ENCODE results near the gene RGS3. TPM values are rescaled to one million over a fixed set of nuclear protein-coding genes. Genes with fewer than 3 reads are reported as not detected.

The RGS3 gene
- total RNA-seq, 2 experiments from 2014 or later = 51.0 to 51.5 TPM

DNA sequence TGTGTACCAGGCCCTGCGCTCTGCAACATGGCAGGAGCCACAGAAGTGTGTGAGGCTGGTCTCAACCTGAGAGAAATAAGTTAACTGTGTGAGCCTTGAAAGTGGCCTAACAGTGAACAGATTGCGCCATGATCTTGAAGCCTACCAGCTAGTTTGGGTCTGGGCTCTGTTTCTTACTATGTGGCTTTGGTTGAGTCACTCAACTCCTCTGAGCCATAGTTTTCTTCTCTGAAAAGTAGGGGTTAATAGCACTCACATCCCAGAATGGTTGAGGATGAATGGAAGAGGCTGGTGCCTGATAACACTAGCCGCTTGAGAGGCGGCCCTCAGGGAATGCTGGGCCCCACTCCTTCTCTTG is 121.5 kb downstream of the RGS3 start:
- no peaks in the 10 kb centered on the region for H3K27me3 Mint-ChIP-seq
- H3K4me1 Mint-ChIP-seq (ENCODE audit: low read depth) = peaks cover 76% of the 10 kb centered on the region
- H3K27ac Mint-ChIP-seq = peak overlapping the region; percentile 44
- CTCF ChIA-PET = interaction anchor here (1.0 to 27.7 kb wide), 5 partner anchors 56 to 184 kb away, joined by 3 to 621 read pairs (median 5); partner anchors contain the start of gene ALAD
- H3K36me3 Mint-ChIP-seq (ENCODE audit: low read depth) = peaks cover 50% of the 10 kb centered on the region
- H3K9me3 Mint-ChIP-seq = no peaks in the 10 kb centered on the region
- TF ChIP-seq, protein P1, sequence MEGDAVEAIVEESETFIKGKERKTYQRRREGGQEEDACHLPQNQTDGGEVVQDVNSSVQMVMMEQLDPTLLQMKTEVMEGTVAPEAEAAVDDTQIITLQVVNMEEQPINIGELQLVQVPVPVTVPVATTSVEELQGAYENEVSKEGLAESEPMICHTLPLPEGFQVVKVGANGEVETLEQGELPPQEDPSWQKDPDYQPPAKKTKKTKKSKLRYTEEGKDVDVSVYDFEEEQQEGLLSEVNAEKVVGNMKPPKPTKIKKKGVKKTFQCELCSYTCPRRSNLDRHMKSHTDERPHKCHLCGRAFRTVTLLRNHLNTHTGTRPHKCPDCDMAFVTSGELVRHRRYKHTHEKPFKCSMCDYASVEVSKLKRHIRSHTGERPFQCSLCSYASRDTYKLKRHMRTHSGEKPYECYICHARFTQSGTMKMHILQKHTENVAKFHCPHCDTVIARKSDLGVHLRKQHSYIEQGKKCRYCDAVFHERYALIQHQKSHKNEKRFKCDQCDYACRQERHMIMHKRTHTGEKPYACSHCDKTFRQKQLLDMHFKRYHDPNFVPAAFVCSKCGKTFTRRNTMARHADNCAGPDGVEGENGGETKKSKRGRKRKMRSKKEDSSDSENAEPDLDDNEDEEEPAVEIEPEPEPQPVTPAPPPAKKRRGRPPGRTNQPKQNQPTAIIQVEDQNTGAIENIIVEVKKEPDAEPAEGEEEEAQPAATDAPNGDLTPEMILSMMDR (IDR thresholded peaks at IDR 0.05) = no peak
- H3K4me3 Mint-ChIP-seq = no peak overlapping the region
- DNase-seq = no peak
- intact Hi-C loops (cut with micrococcal nuclease) = no loop called here
- POLR2A ChIA-PET = no interaction called here
- no peak for ATAC-seq

DNA sequence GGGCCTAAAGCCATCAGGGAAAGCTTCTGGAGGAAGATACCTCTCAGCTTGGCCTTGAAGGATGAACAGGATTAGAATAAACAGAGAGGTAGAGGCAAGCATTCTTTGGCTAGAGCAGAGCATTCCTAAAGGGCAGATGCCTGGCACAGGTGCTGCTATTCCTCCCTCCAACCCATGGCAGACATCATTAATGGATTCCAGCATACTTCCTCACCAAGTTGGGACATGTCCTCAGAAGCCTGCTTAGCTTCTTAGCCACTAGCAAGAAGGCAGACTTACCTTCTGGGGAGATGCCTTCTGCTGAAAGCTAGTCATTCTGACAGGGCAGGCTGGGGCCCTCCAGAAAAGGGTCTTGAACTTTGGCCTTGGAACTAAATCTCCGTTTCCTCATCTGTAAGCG is 122.0 kb downstream of the RGS3 start:
- intact Hi-C loops (cut with micrococcal nuclease) = no loop called here
- ChIA-PET CTCF (interaction anchor here (0.6 to 27.7 kb wide), 4 partner anchors 56 to 184 kb away, joined by 3 to 621 read pairs (median 54); partner anchors contain the start of gene ALAD), POLR2A (interaction anchor here (0.6 to 1.1 kb wide), 2 partner anchors 37 to 152 kb away, joined by 3 read pairs; no protein-coding TSS in a partner anchor)
- TF ChIP-seq, protein P1 (IDR thresholded peaks at IDR 0.05) = no peak
- peaks cover 73% of the 10 kb centered on the region for H3K4me1 Mint-ChIP-seq (ENCODE audit: low read depth)
- peak overlapping the region; percentile 44 for H3K27ac Mint-ChIP-seq
- H3K4me3 Mint-ChIP-seq = no peak overlapping the region
- H3K9me3 Mint-ChIP-seq = no peaks in the 10 kb centered on the region
- no peaks in the 10 kb centered on the region for H3K27me3 Mint-ChIP-seq
- DNase-seq = no peak
- H3K36me3 Mint-ChIP-seq (ENCODE audit: low read depth) = peaks cover 50% of the 10 kb centered on the region
- ATAC-seq = no peak

DNA sequence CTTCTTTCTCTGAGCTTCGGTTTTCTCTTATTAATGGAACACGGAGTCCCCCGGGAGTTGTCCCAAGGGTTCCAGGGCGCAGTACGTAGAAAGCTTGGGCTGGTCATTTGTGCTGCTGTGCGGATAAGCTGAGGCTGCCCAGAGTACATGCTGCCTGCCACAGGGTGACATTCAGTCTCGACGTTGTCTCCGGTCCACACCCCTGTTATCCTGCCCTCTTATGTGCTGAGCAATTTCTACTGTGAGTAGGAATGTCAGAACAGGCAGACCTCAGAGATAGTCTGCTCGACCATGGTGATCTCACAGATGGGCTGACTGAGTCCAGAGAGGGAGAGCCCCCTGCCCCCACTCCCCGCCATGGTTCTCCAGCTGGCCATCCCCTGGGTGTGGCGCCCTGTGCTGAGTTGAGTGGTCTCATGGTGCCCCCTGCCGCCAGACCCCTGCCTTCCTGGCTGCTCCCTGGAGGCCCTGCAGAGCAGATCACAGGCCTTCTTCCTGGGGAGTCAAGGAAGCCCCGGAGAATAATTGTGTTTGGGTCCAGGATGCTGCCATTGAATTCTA is 124.0 kb downstream of the RGS3 start:
- H3K27ac Mint-ChIP-seq = no peak overlapping the region
- peaks cover 62% of the 10 kb centered on the region for H3K4me1 Mint-ChIP-seq (ENCODE audit: low read depth)
- H3K36me3 Mint-ChIP-seq (ENCODE audit: low read depth) = peaks cover 43% of the 10 kb centered on the region
- no peaks in the 10 kb centered on the region for H3K9me3 Mint-ChIP-seq
- CTCF ChIA-PET = interaction anchor here (1.2 to 27.7 kb wide), 7 partner anchors 8 to 141 kb away, joined by 3 to 621 read pairs (median 4); no protein-coding TSS in a partner anchor
- no peak for ATAC-seq
- intact Hi-C loops (cut with micrococcal nuclease) = no loop called here
- POLR2A ChIA-PET = interaction anchor here (0.9 to 2.6 kb wide), 3 partner anchors 8 to 177 kb away, joined by 3 to 9 read pairs (median 6); partner anchors contain the start of genes C9orf43 and POLE3
- no peak overlapping the region for H3K4me3 Mint-ChIP-seq
- H3K27me3 Mint-ChIP-seq = no peaks in the 10 kb centered on the region
- TF ChIP-seq, protein P1 (IDR thresholded peaks at IDR 0.05) = no peak
- DNase-seq = peak; percentile 32

DNA sequence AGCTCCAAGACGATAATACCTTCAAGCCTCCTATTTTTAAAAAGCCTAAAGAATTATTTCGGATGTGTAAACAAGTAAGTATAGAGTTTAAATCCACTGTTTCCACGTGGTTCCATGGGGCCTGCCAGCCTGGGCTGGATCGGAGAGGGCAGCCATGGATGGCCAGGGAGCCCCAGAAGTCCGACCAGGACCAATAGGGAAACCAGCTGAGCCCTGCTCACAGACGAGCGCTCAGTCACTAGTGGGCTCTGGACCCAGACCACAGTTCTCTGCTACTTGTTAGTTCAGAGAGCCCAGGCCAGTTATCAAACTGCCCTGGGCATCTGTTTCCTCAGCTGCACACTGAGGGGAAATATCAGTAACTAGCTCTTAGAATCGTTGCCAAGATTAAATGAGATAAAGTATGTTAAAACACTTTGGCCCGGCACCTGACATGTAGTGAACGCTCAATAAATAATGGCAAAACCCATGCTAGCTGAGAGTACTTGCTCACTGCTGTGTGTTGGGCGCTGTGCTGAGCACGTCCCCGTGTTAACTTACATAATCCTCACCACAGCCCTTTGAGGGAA is 124.8 kb downstream of the RGS3 start:
- DNase-seq (no peak), ATAC-seq (no peak)
- peaks cover 39% of the 10 kb centered on the region for H3K36me3 Mint-ChIP-seq (ENCODE audit: low read depth)
- no peaks in the 10 kb centered on the region for H3K27me3 Mint-ChIP-seq
- intact Hi-C loops (cut with micrococcal nuclease) = no loop called here
- ChIA-PET CTCF (interaction anchor here (0.6 to 27.7 kb wide), 10 partner anchors 9 to 314 kb away, joined by 3 to 621 read pairs (median 10); partner anchors contain the start of genes CDC26 and PRPF4), POLR2A (interaction anchor here (0.9 to 2.6 kb wide), 4 partner anchors 9 to 178 kb away, joined by 3 to 9 read pairs (median 4); partner anchors contain the start of genes C9orf43 and POLE3)
- H3K27ac Mint-ChIP-seq = no peak overlapping the region
- peaks cover 61% of the 10 kb centered on the region for H3K4me1 Mint-ChIP-seq (ENCODE audit: low read depth)
- H3K4me3 Mint-ChIP-seq = no peak overlapping the region
- TF ChIP-seq, protein P1 (IDR thresholded peaks at IDR 0.05) = no peak
- H3K9me3 Mint-ChIP-seq = no peaks in the 10 kb centered on the region

DNA sequence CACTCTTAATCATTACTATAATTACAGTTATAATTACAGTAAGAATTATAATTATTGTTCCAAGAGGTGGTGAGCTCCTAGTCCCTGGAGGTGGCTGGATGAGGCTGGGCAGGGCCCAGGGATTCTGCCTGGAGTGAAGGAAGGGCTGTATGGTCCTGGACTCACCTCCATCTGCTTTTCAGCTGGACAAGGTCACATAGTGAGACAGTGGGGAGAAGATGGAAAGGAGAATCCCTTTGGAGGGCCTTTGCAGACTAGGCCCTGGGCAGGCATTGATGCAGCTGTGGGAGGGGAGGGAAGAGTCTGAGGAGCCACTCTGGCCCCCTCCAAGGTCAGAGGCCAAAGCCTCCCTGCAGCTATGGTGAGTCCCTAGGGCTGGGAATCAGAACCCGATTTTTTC is 125.4 kb downstream of the RGS3 start:
- POLR2A ChIA-PET = interaction anchor here (1.1 to 2.6 kb wide), 3 partner anchors 10 to 179 kb away, joined by 3 to 9 read pairs (median 6); partner anchors contain the start of genes C9orf43 and POLE3
- intact Hi-C loops (cut with micrococcal nuclease) = no loop called here

More for the DNA sequence above, 125.4 kb downstream of the RGS3 start:
- Mint-ChIP-seq H3K27ac (no peak overlapping the region), H3K27me3 (no peaks in the 10 kb centered on the region), H3K4me1 (ENCODE audit: low read depth) (peaks cover 60% of the 10 kb centered on the region), H3K4me3 (no peak overlapping the region), H3K36me3 (ENCODE audit: low read depth) (peaks cover 34% of the 10 kb centered on the region), H3K9me3 (no peaks in the 10 kb centered on the region)
- CTCF ChIA-PET = interaction anchor here (0.6 to 27.7 kb wide), 11 partner anchors 10 to 314 kb away, joined by 3 to 621 read pairs (median 8); partner anchors contain the start of genes CDC26 and PRPF4
- DNase-seq = no peak
- no peak for ATAC-seq
- TF ChIP-seq, protein P1 (IDR thresholded peaks at IDR 0.05) = no peak

Data from activated CD8-positive, alpha-beta T cell treated with anti-CD3 and anti-CD28 coated beads for 36 hours (primary cell).